Measurements from ENCODE around the gene ACVR2B.

ACVR2B gene

DNA sequence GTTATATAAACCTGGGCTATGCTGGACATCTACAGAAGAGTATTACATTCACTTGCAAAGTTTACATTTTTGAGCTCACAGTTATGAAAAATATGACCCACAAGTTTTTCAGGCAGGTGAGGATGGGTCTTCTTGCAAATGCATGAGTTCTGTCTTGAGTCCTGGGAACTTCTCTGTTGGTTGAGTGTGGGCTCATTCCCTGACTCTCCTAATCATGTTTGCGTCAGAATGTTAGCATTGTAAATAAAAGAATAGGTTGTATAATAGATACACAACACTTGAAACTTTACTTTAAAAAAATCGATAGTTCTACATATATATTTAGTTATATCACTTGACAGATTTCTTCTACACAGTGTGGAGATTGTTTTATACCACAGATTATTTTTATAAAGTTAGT, 35.3 kb downstream of the ACVR2B start:
- no peak for DNase-seq

DNA sequence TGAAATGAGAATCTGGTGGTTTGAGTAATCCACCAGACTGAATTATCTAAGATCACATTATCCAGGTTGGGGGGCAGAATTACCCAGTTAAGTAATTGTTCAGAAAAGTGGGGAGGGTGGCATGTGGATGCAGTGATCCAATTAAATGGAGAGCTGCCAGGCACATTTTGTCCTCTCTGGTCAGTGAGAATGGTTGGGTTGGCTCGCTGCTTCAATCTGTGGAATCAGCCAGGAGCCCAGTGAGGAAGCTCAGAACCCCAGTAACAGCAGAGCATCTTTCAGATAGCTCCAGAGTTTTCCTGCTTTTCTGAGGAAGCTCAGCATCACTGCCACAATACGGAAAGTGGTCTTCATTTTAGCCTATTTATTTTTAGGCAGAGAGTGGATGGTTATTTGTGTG, 36.1 kb downstream of the ACVR2B start:
- DNase-seq, result no peak

DNA sequence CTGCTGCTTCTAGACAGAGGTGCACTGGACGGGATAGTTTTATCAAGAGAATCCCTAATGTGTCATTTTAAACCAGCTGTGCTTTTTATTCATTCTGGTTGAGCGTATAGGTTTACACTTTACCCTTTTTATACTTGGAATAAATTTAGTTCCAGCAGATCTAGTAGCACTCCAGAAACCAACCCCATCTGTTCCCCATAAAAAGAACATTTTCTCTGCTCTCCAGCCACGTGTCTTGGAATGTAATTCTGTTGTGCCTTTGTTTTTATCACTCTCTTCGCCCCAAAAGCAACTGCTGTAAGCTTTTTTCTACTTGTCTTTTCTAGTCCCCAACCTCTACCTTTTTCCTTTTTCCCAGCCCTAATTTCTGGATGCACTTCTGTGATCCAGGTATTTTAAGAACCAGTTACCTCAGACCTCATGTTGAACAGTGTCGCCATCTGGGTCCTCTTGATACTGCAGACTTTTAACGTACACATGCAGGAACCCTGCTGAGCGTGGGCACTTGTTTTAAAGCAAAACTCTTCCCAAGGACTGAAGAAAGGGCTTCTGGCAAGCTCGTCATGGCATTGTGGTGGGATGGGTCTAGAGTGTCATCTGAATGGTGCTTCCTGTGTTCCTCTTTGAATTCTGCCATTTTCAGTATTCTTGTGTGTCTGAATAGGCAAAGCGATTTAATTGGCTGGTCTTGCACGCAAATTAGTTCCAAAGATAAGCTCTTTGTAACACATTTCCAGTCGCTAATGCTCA, 36.8 kb downstream of the ACVR2B start:
- DNase-seq, result no peak

DNA sequence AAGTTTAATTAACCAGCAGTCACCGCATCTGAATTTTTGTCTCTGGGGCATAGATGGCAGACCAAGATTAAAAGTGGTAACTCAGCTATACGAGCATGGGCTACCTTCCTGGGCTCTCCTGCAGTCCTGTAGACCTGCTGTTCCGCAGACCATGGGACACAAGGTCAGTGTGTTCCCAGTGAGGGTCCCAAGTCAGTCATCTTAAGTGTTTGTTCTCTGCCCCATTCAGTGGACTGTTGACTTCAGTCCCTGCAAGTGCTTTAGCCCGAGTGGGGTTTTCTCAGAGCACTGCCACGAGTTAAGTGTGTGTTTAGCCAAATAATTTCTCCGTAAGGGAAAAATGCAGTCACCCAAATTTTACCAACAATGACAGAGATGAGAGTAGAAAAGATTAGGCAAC, 37.5 kb downstream of the ACVR2B start:
- no peak for DNase-seq

DNA sequence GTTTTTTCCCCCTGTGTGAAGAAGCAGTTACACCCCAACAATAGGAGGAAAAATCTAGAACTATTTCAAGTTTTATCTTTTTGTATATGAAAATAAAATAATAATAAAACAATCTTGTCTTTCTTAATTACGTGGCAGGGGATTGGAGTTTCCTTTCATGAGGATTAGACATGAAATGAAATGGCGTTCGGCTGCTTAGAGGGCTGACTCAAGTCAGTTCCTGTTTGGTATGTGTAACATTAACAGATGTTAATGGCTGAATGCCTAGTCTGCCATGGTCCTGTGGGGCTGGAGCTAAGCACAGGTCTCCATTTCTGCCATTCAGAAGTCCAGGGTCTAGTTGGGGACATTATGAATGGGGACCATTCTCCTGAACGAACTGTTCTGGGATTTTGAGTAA, 39.3 kb downstream of the ACVR2B start:
- no peak for DNase-seq

DNA sequence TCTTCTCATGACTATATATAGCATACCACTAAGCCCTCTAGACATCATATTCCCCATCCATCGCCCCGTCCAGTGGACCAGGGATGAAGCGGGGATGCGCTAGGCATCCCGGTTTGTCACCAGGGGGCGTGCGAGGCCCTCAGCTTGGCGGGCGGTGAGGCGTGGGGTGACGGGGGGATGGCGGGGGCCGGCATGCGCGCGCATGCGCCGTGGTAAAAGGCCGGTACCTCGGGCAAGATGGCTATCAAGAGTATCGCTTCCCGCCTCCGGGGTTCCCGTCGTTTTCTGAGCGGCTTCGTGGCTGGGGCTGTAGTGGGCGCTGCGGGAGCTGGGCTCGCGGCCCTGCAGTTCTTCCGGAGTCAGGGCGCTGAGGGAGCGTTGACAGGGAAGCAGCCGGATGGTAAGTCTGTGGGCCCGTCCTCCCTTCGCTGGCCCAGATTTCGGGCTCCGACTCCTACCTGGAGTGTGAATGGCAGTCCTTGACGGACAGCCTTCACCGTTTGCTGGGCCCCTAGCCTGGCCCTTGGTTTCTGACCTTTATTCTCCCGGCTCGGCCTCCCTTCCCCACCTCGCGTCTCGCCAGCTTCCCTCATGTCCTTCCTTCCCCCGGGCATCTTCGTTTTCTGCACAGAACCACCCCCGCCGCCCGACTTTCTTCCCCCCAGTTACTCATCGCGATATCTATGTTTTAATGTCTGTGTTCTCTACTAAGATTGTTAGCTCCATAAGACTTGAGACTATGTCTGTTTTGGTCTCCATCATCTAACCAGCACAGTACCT, 42.6 kb downstream of the ACVR2B start, which contains the start of gene EXOG:
TSS of gene EXOG (plus strand) at position 210 of the 780 bp plus-strand sequence. CDS start at position 238, 28 bp downstream.
- DNase-seq, result peak; percentile 97

DNA sequence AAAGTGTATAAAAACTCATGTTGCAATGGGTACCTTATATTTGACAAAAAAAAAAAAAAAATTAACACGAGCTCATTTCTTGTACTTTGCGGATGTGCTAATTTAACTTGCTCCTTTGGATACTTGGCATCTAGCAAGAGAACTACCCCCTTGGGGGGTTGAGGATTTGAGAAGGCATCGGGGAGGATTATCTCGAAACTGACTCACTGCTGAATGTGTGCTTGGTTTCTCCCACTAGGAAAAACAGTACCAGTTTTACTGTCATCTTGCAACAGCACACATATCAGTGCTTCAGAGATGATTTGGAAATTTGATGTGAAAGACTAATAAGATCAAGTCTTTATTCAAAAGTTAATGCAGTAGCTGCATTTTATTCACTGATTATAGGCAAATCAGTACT, 43.3 kb downstream of the ACVR2B start:
- no peak for DNase-seq

DNA sequence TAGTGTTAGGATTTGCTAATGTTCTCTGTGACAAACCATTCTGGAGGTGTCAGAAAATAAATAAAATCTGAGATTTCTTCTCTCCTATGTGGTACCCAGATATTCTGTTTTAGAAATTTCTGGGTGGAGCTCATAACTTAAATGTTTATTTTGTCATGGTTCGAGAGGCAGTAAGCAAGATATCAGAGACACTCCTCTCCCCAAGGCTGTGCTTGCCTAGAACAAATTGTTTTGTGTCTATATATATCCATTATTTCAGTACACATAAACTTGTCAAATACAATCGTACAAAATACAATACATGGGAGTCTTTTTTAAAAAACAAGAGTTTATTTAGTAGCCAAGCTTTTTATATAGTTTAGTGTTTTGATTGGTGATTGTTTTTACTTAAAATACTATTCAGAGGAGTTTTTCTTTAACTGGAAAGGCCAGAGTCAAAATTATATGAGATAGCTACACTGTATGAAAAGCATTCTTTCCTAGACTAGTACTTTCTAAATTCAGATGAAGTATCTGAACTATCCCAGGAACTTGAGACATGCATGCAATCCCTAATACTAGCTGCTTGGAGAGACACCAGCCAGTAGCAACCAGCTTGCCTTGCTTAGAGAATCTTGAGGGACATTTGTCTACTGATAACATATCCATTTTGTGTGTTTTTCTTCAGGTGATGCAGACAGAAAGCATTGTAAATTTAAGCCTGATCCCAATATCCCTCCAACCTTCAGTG, 47.2 kb downstream of the ACVR2B start:
- DNase-seq, result no peak

DNA sequence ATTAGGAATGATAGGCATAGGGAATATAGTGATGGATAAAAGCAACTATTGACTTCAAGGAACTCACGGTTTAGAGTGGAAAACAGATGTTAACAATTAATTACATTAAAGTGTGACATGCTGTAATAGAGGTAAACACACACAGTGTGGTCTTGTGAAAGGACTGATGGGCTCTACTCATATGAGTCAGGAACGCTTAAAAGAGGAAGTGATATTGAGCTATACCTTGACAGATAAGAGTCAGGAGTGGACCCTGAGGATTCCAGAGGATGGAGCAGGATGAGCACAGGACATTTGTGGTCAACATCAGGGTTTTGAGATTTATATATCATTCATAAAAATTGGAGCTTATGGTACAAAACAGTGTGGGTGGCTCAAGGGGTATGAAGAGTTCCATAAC, 53.4 kb downstream of the ACVR2B start:
- no peak for DNase-seq

DNA sequence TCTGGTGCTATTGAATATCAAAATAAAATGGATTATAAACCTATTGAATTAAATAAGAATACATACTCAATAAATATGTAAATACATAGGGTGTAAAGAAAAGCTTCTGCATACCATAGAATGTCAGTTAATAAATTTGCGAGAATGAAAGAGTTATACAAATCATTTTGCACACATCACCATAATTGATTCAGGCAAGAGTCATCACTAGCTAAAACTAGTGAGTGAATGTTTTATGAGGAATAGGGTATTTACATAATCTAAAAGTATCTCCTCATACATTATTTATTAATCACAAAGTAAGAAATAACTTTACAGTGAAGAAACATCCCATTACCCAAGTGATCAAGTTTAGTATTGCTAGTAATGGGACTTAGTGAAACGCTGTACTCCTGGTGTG, 56.0 kb downstream of the ACVR2B start:
- DNase-seq, result no peak

DNA sequence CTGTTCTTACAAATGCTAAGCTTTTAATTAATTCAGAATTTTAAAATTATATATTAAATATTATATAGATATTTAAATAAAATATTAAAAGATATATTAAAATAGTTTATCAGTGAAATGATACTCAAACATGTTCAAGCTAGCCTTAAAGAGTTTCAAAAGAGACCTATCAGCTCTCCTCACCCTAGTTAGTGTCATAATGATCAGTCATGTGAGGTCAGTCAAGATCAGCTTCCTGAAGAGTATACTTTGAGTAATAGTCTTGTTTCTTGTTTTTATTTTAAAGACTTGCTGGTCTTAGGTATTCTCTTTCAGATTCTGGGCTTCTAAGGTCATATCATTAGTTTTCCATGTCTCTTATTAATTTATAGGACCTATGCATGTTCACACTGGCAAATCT, 56.9 kb downstream of the ACVR2B start:
- DNase-seq, result no peak

DNA sequence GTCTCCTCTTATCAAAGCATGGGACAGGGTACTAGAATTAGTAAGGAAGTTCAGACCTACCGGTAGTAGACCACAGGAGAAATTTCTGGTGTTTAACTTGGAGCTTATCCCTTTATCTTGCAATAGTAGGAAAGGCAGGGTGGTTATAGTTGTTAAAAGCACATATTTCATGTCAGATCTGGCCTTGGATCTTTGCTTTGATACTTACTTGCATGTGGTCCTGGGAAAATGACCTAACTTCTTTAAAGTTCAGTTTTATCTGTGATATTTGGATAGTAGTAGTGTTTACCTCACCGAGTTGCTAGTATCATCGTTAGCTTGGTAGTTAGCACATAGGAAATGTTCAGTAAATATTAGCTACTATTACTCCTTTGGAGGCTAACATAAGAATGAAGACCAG, 57.9 kb downstream of the ACVR2B start:
- DNase-seq, result no peak

DNA sequence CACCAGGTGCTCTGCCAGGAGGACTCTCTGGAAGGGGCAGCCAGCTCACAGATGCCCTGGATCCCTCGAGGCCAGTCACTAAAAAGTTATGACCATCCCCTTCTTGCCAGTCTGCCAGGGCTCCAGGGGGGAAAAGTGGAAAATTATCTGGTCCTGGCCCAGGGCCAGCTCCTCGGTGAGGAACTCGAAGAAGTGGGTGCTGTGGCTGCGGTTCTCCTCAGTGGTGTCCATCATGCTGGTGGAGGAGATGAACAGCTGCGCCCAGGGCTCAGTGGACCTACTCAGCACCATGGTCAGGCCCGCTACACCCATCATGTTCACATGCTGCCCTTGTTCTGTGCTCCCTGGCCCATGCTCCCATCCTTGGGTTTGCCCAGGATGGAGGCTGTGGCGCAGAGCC, 61.7 kb downstream of the ACVR2B start:
- DNase-seq, result no peak

DNA sequence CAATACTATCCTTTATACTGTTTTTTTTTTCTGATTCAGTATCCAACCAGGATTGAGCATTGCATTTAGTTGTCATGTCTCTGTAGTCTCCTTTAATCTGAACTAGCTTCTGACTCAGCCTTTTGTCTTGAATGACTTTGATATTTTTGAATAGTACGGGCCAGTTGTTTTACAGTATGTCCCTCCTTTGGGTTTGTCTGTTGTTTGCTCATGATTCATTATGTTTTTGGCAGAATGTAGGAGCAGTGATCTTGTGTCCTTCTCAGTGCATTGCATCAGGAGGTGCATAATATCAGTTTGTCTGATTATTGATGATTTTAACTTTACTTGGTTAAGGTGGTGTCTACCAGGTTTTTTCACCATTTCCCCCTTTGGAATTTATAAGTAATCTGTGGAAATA, 63.0 kb downstream of the ACVR2B start:
- no peak for DNase-seq

DNA sequence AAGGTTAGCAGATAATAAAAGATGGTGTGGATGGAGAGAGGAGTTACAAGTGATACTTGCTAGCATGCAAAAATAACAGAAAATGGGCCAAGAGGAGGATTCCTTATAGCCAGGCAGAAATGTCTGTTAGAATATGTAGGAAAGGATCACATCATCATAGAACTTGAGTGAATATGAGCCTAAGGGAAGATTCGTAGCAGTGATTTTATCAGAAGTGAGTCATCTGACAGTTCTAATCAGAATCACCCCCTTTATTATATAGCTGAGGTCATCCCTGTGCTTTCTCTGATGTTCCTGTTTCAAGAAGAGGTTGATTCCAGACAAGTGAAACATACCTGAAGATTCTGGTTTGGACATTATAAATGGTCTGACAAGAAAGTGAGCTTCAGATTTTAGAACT, 65.3 kb downstream of the ACVR2B start:
- DNase-seq, result no peak

DNA sequence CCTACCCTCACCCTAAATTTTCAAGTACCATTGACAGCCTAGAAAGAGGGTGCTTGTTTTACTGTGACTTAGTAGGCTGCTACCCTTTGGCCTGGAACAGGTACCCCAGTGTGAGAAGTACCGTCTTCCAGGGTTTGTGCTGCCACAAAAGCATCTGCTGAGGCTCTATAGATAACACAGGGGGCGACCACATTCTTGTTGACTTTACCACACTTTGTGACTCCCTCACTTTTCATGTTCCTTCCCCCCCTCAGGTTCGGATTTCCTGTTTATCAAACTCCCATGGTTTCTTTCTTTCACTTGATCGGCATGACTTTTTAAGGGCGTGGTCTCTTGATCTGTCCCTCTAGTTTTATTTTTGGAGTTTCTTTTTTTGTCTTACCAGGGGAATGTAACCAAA, 66.0 kb downstream of the ACVR2B start:
- DNase-seq, result no peak

DNA sequence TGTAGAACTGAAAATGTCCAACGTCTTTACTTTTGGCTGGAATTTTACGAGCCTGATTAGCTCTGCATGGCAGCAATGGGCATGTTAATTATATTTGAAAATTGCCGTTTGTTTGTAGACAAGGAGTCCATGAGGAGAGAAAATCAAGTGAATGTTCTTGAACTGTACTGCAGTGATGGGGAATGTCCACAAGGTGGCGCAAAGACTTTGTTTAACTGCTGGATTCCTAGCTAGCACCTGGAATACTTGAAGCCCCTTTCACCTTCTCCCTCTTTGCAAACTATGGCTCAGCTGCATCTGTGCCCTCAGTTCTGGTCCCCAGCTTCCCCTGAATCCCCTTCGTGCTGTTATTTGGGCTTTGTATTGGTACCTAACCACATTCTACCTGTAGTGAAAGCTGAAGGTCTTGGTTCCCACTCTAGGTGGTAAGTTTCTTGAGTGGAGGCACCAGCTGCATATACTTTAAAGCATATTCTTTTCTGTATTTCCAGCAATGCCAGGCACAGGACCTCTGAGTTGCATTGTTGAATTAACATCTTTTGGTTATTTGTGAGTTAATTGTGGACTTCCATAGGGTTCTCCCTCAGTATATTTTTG, 67.8 kb downstream of the ACVR2B start:
- DNase-seq, result peak; percentile 72 to 74

DNA sequence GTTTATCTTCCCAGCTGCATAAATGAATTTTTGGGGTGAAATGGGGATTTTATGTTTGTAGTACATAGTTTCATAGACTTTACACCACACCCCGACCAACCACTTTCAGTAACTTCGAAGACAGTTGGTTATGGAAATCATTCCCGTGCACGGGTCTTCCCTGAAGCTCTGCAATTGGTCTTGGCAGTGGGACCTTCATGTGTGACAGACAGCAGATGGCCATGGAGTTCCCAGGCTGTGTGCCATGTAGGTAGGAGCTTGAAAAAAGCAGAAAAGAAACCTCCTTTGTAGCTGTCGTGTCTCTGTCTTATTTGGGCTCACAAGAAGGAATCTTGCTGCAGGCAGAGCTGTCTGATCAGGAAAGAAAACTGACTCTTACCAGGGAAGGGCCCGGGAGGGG, 68.3 kb downstream of the ACVR2B start:
- DNase-seq, result no peak

DNA sequence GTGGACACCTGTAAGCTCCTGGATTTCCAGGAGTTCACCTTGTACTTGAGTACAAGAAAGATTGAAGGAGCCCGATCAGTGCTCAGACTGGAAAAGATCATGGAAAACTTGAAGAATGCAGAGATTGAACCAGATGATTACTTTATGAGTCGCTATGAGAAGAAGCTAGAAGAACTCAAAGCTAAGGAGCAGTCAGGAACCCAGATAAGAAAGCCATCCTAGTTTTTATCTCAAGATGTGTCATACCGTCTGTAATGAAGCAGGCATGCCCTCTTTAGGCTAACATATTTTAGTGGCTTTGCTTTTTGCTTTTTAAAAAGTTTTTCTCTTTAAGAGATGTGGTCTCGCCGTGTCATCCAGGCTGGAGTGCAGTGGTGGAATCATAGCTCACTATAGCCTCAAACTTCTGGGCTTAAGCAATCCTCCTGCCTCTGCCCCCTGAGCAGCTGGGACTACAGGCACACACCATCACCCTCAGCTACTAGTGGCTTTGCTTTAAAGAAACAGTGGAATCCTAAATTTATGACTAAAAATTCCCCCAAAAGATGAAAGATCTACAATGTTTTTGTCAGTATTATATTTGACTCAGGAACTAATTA, 70.5 kb downstream of the ACVR2B start:
- DNase-seq, result no peak

DNA sequence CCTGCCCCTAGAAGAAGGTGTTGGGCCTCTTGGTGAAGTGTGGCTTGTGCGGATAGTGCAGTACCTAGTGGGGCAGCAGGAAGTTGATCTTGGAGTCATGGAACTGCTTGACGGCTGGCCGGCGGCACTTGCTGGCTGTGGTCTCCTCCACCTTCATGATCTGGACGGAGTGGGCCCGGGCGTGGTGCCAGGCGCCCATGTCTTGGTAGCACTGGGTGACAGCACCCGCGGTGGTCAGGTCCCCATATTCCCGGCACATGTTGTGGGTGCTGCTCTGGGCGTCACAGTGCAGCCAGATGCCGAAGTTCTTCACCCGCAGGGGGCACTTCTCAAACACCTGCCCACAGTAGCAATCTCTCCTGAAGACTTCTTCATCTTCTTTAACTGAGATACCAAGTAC, 73.1 kb downstream of the ACVR2B start:
- no peak for DNase-seq

DNA sequence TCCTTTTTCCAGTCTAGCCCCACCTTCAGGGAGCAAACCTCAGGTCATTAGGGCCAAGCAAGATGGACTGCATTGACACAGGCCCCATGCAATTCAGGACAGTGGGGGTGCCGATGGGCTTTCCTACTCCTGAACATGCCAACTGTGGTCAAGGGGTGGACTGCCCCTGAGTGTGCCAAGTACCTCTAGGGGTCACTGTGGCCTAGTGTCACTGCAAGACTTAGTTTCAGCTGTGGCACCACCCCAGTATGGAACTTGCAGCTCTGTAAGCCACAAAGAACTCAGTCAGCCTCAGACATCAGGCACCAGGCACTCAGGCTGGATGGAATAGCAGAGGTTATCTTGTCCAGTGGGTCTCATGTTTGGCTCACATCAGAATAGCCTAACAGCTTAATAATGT, 74.8 kb downstream of the ACVR2B start:
- no peak for DNase-seq

DNA sequence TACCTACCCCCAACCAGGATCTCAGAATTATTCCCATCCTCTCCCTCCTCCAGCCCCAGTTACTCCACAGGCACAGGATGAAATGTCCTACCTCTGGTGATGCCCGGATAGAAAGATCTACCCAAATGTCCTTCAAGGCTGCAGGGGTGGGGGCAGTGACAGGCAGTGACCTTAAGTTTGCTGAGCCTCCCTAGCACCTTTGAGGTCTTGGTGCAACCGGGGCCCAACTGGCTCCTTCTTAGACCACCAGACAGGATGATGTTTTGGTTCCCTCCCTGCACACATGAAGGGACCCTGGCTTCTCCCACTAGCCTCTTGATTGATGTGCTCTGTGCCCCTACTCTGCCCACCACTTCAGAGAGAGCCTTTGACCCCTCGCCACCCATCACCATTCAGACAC, 78.8 kb downstream of the ACVR2B start:
- no peak for DNase-seq
